DOHH2 (cell line): ENCODE data around the gene RNF149.

ENCODE experiments used
- H3F3A ChIP-seq: fragments of 200-600 bp; sonication (generic), shearing (Covaris generic); 2 replicates; pipeline ENCODE4 v1.6.0; 2016; ENCODE audit warnings: antibody characterized with exemption, mild to moderate bottlenecking; ENCODE audit not compliant: control insufficient read depth, insufficient read depth
- H3K27ac ChIP-seq: fragments of 200-600 bp; sonication (generic); 2 replicates; pipeline ENCODE4 v1.5.1; 2014; ENCODE audit warnings: low read depth, mild to moderate bottlenecking, low read length, moderate library complexity
- H3K27me3 ChIP-seq: fragments of 200-600 bp; sonication (generic); 2 replicates; pipeline ENCODE4 v1.6.1; 2014; ENCODE audit warnings: mild to moderate bottlenecking, low read length, mixed read lengths; ENCODE audit not compliant: control insufficient read depth
- H3K36me3 ChIP-seq: fragments of 200-600 bp; sonication (generic); 2 replicates; pipeline ENCODE4 v1.6.1; 2014; ENCODE audit warnings: mild to moderate bottlenecking, low read length, moderate library complexity, mixed read lengths; ENCODE audit not compliant: control insufficient read depth
- H3K4me1 ChIP-seq: fragments of 200-600 bp; sonication (generic); 2 replicates; pipeline ENCODE4 v1.6.1; 2014; ENCODE audit warnings: mild to moderate bottlenecking, low read length, mixed read lengths; ENCODE audit not compliant: control insufficient read depth
- H3K4me2 ChIP-seq: fragments of 200-600 bp; sonication (generic); 2 replicates; pipeline ENCODE4 v1.6.0; 2014; ENCODE audit warnings: mild to moderate bottlenecking, low read length, moderate library complexity
- H3K4me3 ChIP-seq: fragments of 200-600 bp; sonication (generic); 2 replicates; pipeline ENCODE4 v1.5.1; 2014; ENCODE audit warnings: mild to moderate bottlenecking, low read length, mixed read lengths
- H3K79me2 ChIP-seq: fragments of 200-600 bp; sonication (generic); 2 replicates; pipeline ENCODE4 v1.6.1; 2014; ENCODE audit warnings: mild to moderate bottlenecking, low read length, mixed read lengths; ENCODE audit not compliant: control insufficient read depth
- H3K9me2 ChIP-seq: fragments of 200-600 bp; sonication (generic); replicated peaks from 2 replicates; pipeline ENCODE4 v1.6.1; 2014; ENCODE audit warnings: mild to moderate bottlenecking, low read length, mixed read lengths; ENCODE audit not compliant: control insufficient read depth
- H3K9me3 ChIP-seq: fragments of 200-600 bp; sonication (generic); 2 replicates; pipeline ENCODE4 v1.6.1; 2014; ENCODE audit warnings: antibody characterized with exemption, low read length, mixed read lengths; ENCODE audit not compliant: control insufficient read depth, insufficient read depth
- H4K20me1 ChIP-seq: fragments of 200-600 bp; sonication (generic); 2 replicates; pipeline ENCODE4 v1.6.0; 2014; ENCODE audit warnings: low read depth, mild to moderate bottlenecking, antibody characterized with exemption, low read length, moderate library complexity; ENCODE audit not compliant: control insufficient read depth, insufficient read depth
- EZH2phosphoT487 ChIP-seq: fragments of 200-600 bp; sonication (generic); IDR thresholded peaks from 2 replicates; pipeline ENCODE4 v1.6.1; 2017; ENCODE audit warnings: borderline replicate concordance, mild to moderate bottlenecking, antibody characterized with exemption, low read length, moderate library complexity, mixed read lengths
- TF ChIP-seq, protein P1 (sequence below): fragments of 200-600 bp; sonication (generic); IDR thresholded peaks from one replicate; pipeline ENCODE4 v1.5.1; 2014; ENCODE audit warnings: antibody characterized with exemption, mild to moderate bottlenecking, low read depth, low read length; ENCODE audit not compliant: poor library complexity, severe bottlenecking

RNF149 gene

GRCh38 chr2:101341901-101342624 lies 33.6 kb upstream of the RNF149 start:
- Histone ChIP-seq H3K4me3 (no peak overlapping the region), H4K20me1 (no peaks in the 10 kb centered on the region), H3K4me2 (no peak overlapping the region), H3F3A (no peaks in the 10 kb centered on the region), H3K4me1 (peaks cover 6% of the 10 kb centered on the region; the same call in 1 of the 2 replicates), H3K36me3 (no peaks in the 10 kb centered on the region), H3K27ac (no peak overlapping the region), H3K27me3 (peaks cover 5% of the 10 kb centered on the region), H3K9me3 (no peaks in the 10 kb centered on the region), H3K79me2 (no peaks in the 10 kb centered on the region), H3K9me2 (no peaks in the 10 kb centered on the region)
- TF ChIP-seq, protein P1, sequence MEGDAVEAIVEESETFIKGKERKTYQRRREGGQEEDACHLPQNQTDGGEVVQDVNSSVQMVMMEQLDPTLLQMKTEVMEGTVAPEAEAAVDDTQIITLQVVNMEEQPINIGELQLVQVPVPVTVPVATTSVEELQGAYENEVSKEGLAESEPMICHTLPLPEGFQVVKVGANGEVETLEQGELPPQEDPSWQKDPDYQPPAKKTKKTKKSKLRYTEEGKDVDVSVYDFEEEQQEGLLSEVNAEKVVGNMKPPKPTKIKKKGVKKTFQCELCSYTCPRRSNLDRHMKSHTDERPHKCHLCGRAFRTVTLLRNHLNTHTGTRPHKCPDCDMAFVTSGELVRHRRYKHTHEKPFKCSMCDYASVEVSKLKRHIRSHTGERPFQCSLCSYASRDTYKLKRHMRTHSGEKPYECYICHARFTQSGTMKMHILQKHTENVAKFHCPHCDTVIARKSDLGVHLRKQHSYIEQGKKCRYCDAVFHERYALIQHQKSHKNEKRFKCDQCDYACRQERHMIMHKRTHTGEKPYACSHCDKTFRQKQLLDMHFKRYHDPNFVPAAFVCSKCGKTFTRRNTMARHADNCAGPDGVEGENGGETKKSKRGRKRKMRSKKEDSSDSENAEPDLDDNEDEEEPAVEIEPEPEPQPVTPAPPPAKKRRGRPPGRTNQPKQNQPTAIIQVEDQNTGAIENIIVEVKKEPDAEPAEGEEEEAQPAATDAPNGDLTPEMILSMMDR = peak; percentile 90
- no peak for TF ChIP-seq EZH2phosphoT487

DNA sequence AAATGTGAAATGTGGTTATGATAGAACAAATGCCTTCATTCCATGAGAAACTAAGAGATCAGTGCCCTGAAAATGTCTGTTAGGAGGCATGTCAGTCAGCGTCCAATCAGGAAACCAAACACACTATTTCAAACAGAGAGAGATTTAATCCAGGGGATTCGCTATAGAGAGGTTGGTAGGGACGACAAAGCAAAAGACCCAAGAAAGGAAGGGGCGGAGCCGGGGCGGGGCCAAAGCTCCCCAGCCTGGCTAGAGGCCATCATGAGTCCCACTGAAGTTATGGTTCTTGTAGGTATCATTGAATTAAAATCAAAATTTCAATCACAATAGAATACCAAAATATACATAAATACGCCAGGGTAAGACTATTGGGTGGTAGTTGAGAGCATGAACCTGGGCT lies 32.9 kb upstream of the RNF149 start:
- TF ChIP-seq, protein P1 = no peak
- TF ChIP-seq EZH2phosphoT487 = no peak
- no peak overlapping the region for H3K4me2 ChIP-seq
- no peaks in the 10 kb centered on the region for H3K36me3 ChIP-seq
- no peaks in the 10 kb centered on the region for H3F3A ChIP-seq
- no peaks in the 10 kb centered on the region for H4K20me1 ChIP-seq
- H3K4me3 ChIP-seq = no peak overlapping the region
- H3K79me2 ChIP-seq = no peaks in the 10 kb centered on the region
- H3K9me2 ChIP-seq = no peaks in the 10 kb centered on the region
- H3K9me3 ChIP-seq = no peaks in the 10 kb centered on the region
- H3K27me3 ChIP-seq = no peaks in the 10 kb centered on the region; the same call in 1 of the 2 replicates
- no peak overlapping the region for H3K27ac ChIP-seq
- H3K4me1 ChIP-seq = peaks cover 6% of the 10 kb centered on the region; the same call in 1 of the 2 replicates

DNA sequence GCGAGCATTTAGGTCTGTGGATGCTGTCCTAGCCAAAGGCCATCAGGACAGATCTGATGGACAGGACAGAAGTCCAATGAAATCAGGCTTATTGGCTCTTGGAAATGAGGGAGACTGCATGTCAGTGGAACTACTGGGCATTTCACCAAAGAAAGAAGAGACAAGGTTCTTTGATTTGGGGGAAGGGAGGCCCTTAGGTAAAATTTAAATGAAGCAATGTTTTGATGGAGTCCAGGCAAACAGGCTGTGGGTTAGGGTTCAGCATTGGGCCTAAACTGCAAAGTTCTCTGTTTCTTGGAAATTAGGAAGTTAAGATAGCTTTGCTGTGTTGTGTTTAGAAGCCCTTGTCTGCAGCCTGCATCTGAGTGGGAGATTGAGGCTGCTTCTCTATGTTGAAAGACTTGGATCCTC lies 31.6 kb upstream of the RNF149 start:
- Histone ChIP-seq H3K9me3 (no peaks in the 10 kb centered on the region), H3K79me2 (no peaks in the 10 kb centered on the region), H3K27ac (no peak overlapping the region), H3K4me1 (peaks cover 6% of the 10 kb centered on the region; the same call in 1 of the 2 replicates), H4K20me1 (no peaks in the 10 kb centered on the region), H3K9me2 (no peaks in the 10 kb centered on the region), H3K27me3 (no peaks in the 10 kb centered on the region; the same call in 1 of the 2 replicates), H3K4me2 (no peak overlapping the region), H3K36me3 (no peaks in the 10 kb centered on the region), H3F3A (no peaks in the 10 kb centered on the region), H3K4me3 (no peak overlapping the region)
- TF ChIP-seq, protein P1 = no peak
- no peak for TF ChIP-seq EZH2phosphoT487
